OCI-LY1 (cell line): ENCODE measurements around the gene SPATA17.

Experiments
- H2AFZ ChIP-seq: fragments of 200-600 bp; sonication (generic), shearing (Covaris generic); 2 replicates; pipeline ENCODE4 v1.6.0; 2014; ENCODE audit warnings: antibody characterized with exemption, mild to moderate bottlenecking, low read length
- H3F3A ChIP-seq: fragments of 200-600 bp; sonication (generic), shearing (Covaris generic); 2 replicates; pipeline ENCODE4 v1.6.0; 2014; ENCODE audit warnings: mild to moderate bottlenecking, antibody characterized with exemption, low read length, moderate library complexity; ENCODE audit not compliant: insufficient read depth
- H3K27ac ChIP-seq: fragments of 200-600 bp; sonication (generic); 2 replicates; pipeline ENCODE4 v1.5.1; 2014; ENCODE audit warnings: low read length, mixed run types, mild to moderate bottlenecking, low read depth; ENCODE audit not compliant: poor library complexity, severe bottlenecking
- H3K27me3 ChIP-seq: fragments of 200-600 bp; sonication (generic); 2 replicates; pipeline ENCODE4 v1.6.0; 2014; ENCODE audit warnings: antibody characterized with exemption, mild to moderate bottlenecking, low read length, moderate library complexity; ENCODE audit not compliant: insufficient read depth
- H3K36me3 ChIP-seq: fragments of 200-600 bp; sonication (generic); 2 replicates; pipeline ENCODE4 v1.6.1; 2014; ENCODE audit warnings: mild to moderate bottlenecking, antibody characterized with exemption, low read length, moderate library complexity, mixed read lengths; ENCODE audit not compliant: insufficient read depth
- H3K4me1 ChIP-seq: fragments of 200-600 bp; sonication (generic); 2 replicates; pipeline ENCODE4 v1.5.1; 2014; ENCODE audit warnings: mild to moderate bottlenecking, low read length, moderate library complexity; ENCODE audit not compliant: insufficient read depth, severe bottlenecking
- H3K4me2 ChIP-seq: fragments of 200-600 bp; sonication (generic), shearing (Covaris generic); 2 replicates; pipeline ENCODE4 v1.6.1; 2014; ENCODE audit warnings: low read length
- H3K4me3 ChIP-seq: fragments of 200-600 bp; sonication (generic); 2 replicates; pipeline ENCODE4 v1.5.1; 2014; ENCODE audit warnings: low read length, low read depth, mild to moderate bottlenecking, mixed read lengths; ENCODE audit not compliant: poor library complexity, severe bottlenecking
- H3K79me2 ChIP-seq: fragments of 200-600 bp; shearing (Covaris generic); 2 replicates; pipeline ENCODE4 v1.6.1; 2016; ENCODE audit warnings: mixed run types, low read length, mixed read lengths; ENCODE audit not compliant: insufficient read depth
- H3K9ac ChIP-seq: fragments of 200-600 bp; sonication (generic), shearing (Covaris generic); 2 replicates; pipeline ENCODE4 v1.6.1; 2014; ENCODE audit warnings: mild to moderate bottlenecking, low read length, mixed read lengths
- H3K9me2 ChIP-seq: fragments of 200-600 bp; sonication (generic), shearing (Covaris generic); 2 replicates; pipeline ENCODE4 v1.6.1; 2014; ENCODE audit warnings: low read depth, mild to moderate bottlenecking, low read length, mixed read lengths
- H3K9me3 ChIP-seq: fragments of 200-600 bp; shearing (Covaris generic); 2 replicates; pipeline ENCODE4 v1.6.1; 2014; ENCODE audit warnings: low read length, mixed read lengths
- H4K20me1 ChIP-seq: fragments of 200-600 bp; sonication (generic), shearing (Covaris generic); 2 replicates; pipeline ENCODE4 v1.6.0; 2016; ENCODE audit warnings: mild to moderate bottlenecking, low read length; ENCODE audit not compliant: insufficient read depth
- CTCF ChIP-seq: fragments of 200-600 bp; sonication (generic), shearing (Covaris generic); IDR thresholded peaks from 2 replicates; pipeline ENCODE4 v1.5.1; 2017; ENCODE audit warnings: mild to moderate bottlenecking, antibody characterized with exemption, low read length, moderate library complexity, mixed read lengths
- EZH2 ChIP-seq: fragments of 200-600 bp; sonication (generic), shearing (Covaris generic); IDR thresholded peaks from 2 replicates; pipeline ENCODE4 v1.8.0; 2017; ENCODE audit warnings: borderline replicate concordance, mixed run types, mild to moderate bottlenecking, antibody characterized with exemption, low read length, moderate library complexity, mixed read lengths

The SPATA17 gene

GRCh38 chr1:217897100-217897499, 266.0 kb downstream of the SPATA17 start:
- H3K9me3 ChIP-seq: no peaks in the 10 kb centered on the region
- H3K9ac ChIP-seq: no peak overlapping the region
- H4K20me1 ChIP-seq: no peaks in the 10 kb centered on the region
- no peaks in the 10 kb centered on the region for H3F3A ChIP-seq
- no peak overlapping the region for H2AFZ ChIP-seq
- no peaks in the 10 kb centered on the region for H3K79me2 ChIP-seq
- TF ChIP-seq CTCF (no peak), EZH2 (no peak)
- no peaks in the 10 kb centered on the region for H3K27me3 ChIP-seq
- H3K9me2 ChIP-seq: no peaks in the 10 kb centered on the region
- H3K4me1 ChIP-seq: no peaks in the 10 kb centered on the region
- H3K27ac ChIP-seq: no peak overlapping the region
- no peak overlapping the region for H3K4me3 ChIP-seq
- no peak overlapping the region for H3K4me2 ChIP-seq
- H3K36me3 ChIP-seq: no peaks in the 10 kb centered on the region

- Histone ChIP-seq H3K9me2 (no peaks in the 10 kb centered on the region), H3K9ac (no peak overlapping the region), H3K9me3 (no peaks in the 10 kb centered on the region), H4K20me1 (no peaks in the 10 kb centered on the region), H3K79me2 (no peaks in the 10 kb centered on the region), H3K27me3 (no peaks in the 10 kb centered on the region), H3K4me1 (no peaks in the 10 kb centered on the region), H2AFZ (no peak overlapping the region), H3K4me3 (no peak overlapping the region), H3F3A (no peaks in the 10 kb centered on the region), H3K27ac (no peak overlapping the region), H3K36me3 (no peaks in the 10 kb centered on the region), H3K4me2 (no peak overlapping the region)
- TF ChIP-seq EZH2 (no peak), CTCF (no peak)
Measured at GRCh38 chr1:217899614-217900013, 268.5 kb downstream of the SPATA17 start.

- no peak overlapping the region for H2AFZ ChIP-seq
- H3K4me2 ChIP-seq: no peak overlapping the region
- no peak overlapping the region for H3K27ac ChIP-seq
- no peaks in the 10 kb centered on the region for H4K20me1 ChIP-seq
- no peak overlapping the region for H3K9ac ChIP-seq
- H3F3A ChIP-seq: no peaks in the 10 kb centered on the region
- no peaks in the 10 kb centered on the region for H3K79me2 ChIP-seq
- H3K27me3 ChIP-seq: no peaks in the 10 kb centered on the region
- TF ChIP-seq CTCF: no peak
- TF ChIP-seq EZH2: no peak
- no peaks in the 10 kb centered on the region for H3K9me3 ChIP-seq
- no peaks in the 10 kb centered on the region for H3K36me3 ChIP-seq
- H3K4me1 ChIP-seq: no peaks in the 10 kb centered on the region
- H3K4me3 ChIP-seq: no peak overlapping the region
- H3K9me2 ChIP-seq: no peaks in the 10 kb centered on the region
Measured at GRCh38 chr1:217907504-217907903, 276.4 kb downstream of the SPATA17 start.
